Mucosa of rectum (tissue), 2 donors: ENCODE results near the gene MACF1.

Experiments used
- H3K27ac ChIP-seq, 2 donors: one replicate each; pipeline ENCODE4 v1.7.0; 2013; ENCODE audit warnings: inconsistent platforms in 2 of 2, low read depth in 2 of 2, low read length in 2 of 2
- H3K27me3 ChIP-seq, 2 donors: one replicate each; pipeline ENCODE4 v1.7.0; 2013; ENCODE audit warnings: low read length in 2 of 2; ENCODE audit not compliant: control insufficient read depth in 2 of 2, insufficient read depth in 2 of 2
- H3K36me3 ChIP-seq, 2 donors: one replicate each; pipeline ENCODE4 v1.7.0; 2013; ENCODE audit warnings: low read length in 2 of 2; ENCODE audit not compliant: control insufficient read depth in 2 of 2, insufficient read depth in 2 of 2
- H3K4me1 ChIP-seq, 2 donors: one replicate each; pipeline ENCODE4 v1.7.0; 2013; ENCODE audit warnings: low read length in 2 of 2, mild to moderate bottlenecking in 1 of 2; ENCODE audit not compliant: control insufficient read depth in 2 of 2, insufficient read depth in 2 of 2
- H3K4me3 ChIP-seq, 2 donors: one replicate each; pipeline ENCODE4 v1.7.0; 2013; ENCODE audit warnings: low read length in 2 of 2
- H3K9ac ChIP-seq, 2 donors: one replicate each; pipeline ENCODE4 v1.7.0; 2013; ENCODE audit warnings: low read length in 2 of 2, low read depth in 1 of 2, mild to moderate bottlenecking in 1 of 2
- H3K9me3 ChIP-seq, 2 donors: one replicate each; pipeline ENCODE4 v1.7.0; 2013; ENCODE audit warnings: low read length in 2 of 2; ENCODE audit not compliant: control insufficient read depth in 2 of 2
- donor health status: healthy.
- donor health status: Normal muscosa, but diverticular disease.

Gene MACF1

GRCh38 chr1:39294531-39294930 lies 90.0 kb downstream of the MACF1 start:
- Histone ChIP-seq H3K36me3 (peaks cover 51 to 52% of the 10 kb centered on the region in 2 donors), H3K27ac (no peak overlapping the region), H3K27me3 (no peaks in the 10 kb centered on the region), H3K9me3 (no peaks in the 10 kb centered on the region), H3K4me3 (no peak overlapping the region), H3K9ac (no peak overlapping the region), H3K4me1 (no peaks in the 10 kb centered on the region)

- Histone ChIP-seq H3K27ac (no peak overlapping the region), H3K9ac (no peak overlapping the region), H3K4me1 (no peaks in the 10 kb centered on the region), H3K36me3 (peaks cover 56 to 62% of the 10 kb centered on the region in 2 donors), H3K9me3 (no peaks in the 10 kb centered on the region), H3K4me3 (no peak overlapping the region), H3K27me3 (no peaks in the 10 kb centered on the region)
Observed at GRCh38 chr1:39295901-39296300, 91.4 kb downstream of the MACF1 start.

- Histone ChIP-seq H3K36me3 (peaks cover 44 to 56% of the 10 kb centered on the region in 2 donors), H3K4me1 (no peaks in the 10 kb centered on the region), H3K4me3 (no peak overlapping the region), H3K27ac (no peak overlapping the region), H3K9ac (no peak overlapping the region), H3K27me3 (no peaks in the 10 kb centered on the region), H3K9me3 (no peaks in the 10 kb centered on the region)
Observed at GRCh38 chr1:39297551-39297950, 93.1 kb downstream of the MACF1 start.

GRCh38 chr1:39301606-39302005 lies 97.1 kb downstream of the MACF1 start:
- Histone ChIP-seq H3K4me3 (no peak overlapping the region), H3K9ac (no peak overlapping the region), H3K4me1 (peaks cover 0 to 4% of the 10 kb centered on the region in 2 donors), H3K27ac (no peak overlapping the region), H3K36me3 (peaks cover 23 to 38% of the 10 kb centered on the region in 2 donors), H3K27me3 (no peaks in the 10 kb centered on the region), H3K9me3 (no peaks in the 10 kb centered on the region)

GRCh38 chr1:39305555-39305954 lies 101.1 kb downstream of the MACF1 start:
- Histone ChIP-seq H3K9ac (no peak overlapping the region), H3K36me3 (peaks cover 29 to 31% of the 10 kb centered on the region in 2 donors), H3K27ac (no peak overlapping the region), H3K9me3 (no peaks in the 10 kb centered on the region), H3K4me3 (no peak overlapping the region), H3K27me3 (no peaks in the 10 kb centered on the region), H3K4me1 (peaks cover 0 to 4% of the 10 kb centered on the region in 2 donors)

GRCh38 chr1:39310015-39310414 lies 105.5 kb downstream of the MACF1 start:
- H3K9ac ChIP-seq = no peak overlapping the region
- no peak overlapping the region for H3K4me3 ChIP-seq
- no peaks in the 10 kb centered on the region for H3K9me3 ChIP-seq
- H3K27ac ChIP-seq = no peak overlapping the region
- H3K27me3 ChIP-seq = no peaks in the 10 kb centered on the region
- peaks cover 0 to 4% of the 10 kb centered on the region in 2 donors for H3K4me1 ChIP-seq
- H3K36me3 ChIP-seq = peaks cover 30 to 40% of the 10 kb centered on the region in 2 donors

GRCh38 chr1:39310691-39311090 lies 106.2 kb downstream of the MACF1 start:
- Histone ChIP-seq H3K9ac (no peak overlapping the region), H3K27me3 (no peaks in the 10 kb centered on the region), H3K9me3 (no peaks in the 10 kb centered on the region), H3K36me3 (peaks cover 36 to 44% of the 10 kb centered on the region in 2 donors), H3K4me3 (no peak overlapping the region), H3K27ac (no peak overlapping the region), H3K4me1 (peaks cover 0 to 2% of the 10 kb centered on the region in 2 donors)

- Histone ChIP-seq H3K9me3 (no peaks in the 10 kb centered on the region), H3K27me3 (no peaks in the 10 kb centered on the region), H3K9ac (no peak overlapping the region), H3K4me1 (no peaks in the 10 kb centered on the region), H3K4me3 (no peak overlapping the region), H3K36me3 (peaks cover 58 to 60% of the 10 kb centered on the region in 2 donors), H3K27ac (no peak overlapping the region)
Observed at GRCh38 chr1:39317111-39317510, 112.6 kb downstream of the MACF1 start.

- Histone ChIP-seq H3K4me3 (no peak overlapping the region), H3K27me3 (no peaks in the 10 kb centered on the region), H3K27ac (no peak overlapping the region), H3K36me3 (peaks cover 60 to 68% of the 10 kb centered on the region in 2 donors), H3K9me3 (no peaks in the 10 kb centered on the region), H3K4me1 (no peaks in the 10 kb centered on the region), H3K9ac (no peak overlapping the region)
Observed at GRCh38 chr1:39317910-39318633, 113.6 kb downstream of the MACF1 start.

GRCh38 chr1:39321979-39322378 lies 117.5 kb downstream of the MACF1 start:
- no peak overlapping the region for H3K9ac ChIP-seq
- no peaks in the 10 kb centered on the region for H3K27me3 ChIP-seq
- H3K9me3 ChIP-seq = no peaks in the 10 kb centered on the region
- H3K4me3 ChIP-seq = no peak overlapping the region
- peaks cover 73% of the 10 kb centered on the region in 2 donors for H3K36me3 ChIP-seq
- H3K4me1 ChIP-seq = no peaks in the 10 kb centered on the region
- no peak overlapping the region for H3K27ac ChIP-seq
